ENCODE results near the gene LEP. TPM values are rescaled to one million over a fixed set of nuclear protein-coding genes. Genes with fewer than 3 reads are reported as not detected.

Gene LEP
- total RNA-seq, 1 experiment from 2014 or later, result not detected

DNA sequence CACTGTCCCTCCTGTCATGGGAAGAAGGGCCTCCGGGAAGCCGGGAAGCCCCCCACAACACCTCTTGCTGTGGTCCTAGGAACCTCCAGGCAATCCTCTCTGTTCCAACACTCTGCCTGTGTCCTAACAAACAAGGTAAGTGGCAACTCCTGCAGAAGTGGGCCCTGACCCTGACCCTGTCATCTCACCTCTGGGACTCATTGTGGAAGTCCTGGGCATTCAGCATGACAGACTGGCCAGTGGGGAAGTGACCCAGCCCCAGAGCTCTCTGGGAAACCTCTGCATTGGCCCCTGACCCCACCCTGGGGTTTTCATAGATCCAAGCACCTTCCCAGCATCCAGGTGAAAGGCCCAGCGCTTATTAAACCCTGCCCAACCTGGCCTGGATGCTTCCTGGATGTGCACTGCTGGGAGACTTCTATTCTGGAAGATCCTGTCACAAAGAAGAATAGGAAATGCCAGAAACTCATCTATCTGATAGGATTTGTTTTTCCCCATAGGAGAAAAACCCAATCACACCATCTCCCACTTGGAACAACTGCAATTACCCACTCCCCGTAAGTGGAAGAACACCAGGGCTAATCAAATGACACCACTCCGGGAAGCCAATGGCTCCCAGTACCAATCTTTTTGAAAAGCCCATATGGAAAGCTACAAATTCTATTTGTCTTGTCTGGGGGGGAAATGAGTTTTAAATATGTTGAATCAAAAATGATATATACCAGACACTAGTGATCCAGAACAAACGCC is 24.3 kb downstream of the LEP start:
- Histone ChIP-seq H2BK5ac (ENCODE audit: insufficient read length, low read length) (no peak overlapping the region), H3K4ac (ENCODE audit: low read depth, low read length) (no peak overlapping the region), H4K20me1 (ENCODE audit: control insufficient read depth, insufficient read depth, insufficient read length) (no peaks in the 10 kb centered on the region), H3K18ac (ENCODE audit: insufficient read length, low read depth, low read length) (no peak overlapping the region), H3K79me1 (ENCODE audit: insufficient read depth, low read depth, low read length, poor library complexity, severe bottlenecking) (no peaks in the 10 kb centered on the region), H3K14ac (ENCODE audit: insufficient read depth, low read length) (no peak overlapping the region), H3K27me3 (ENCODE audit: insufficient read depth, low read length) (no peaks in the 10 kb centered on the region), H3T11ph (ENCODE audit: low read length) (no peak overlapping the region), H3K56ac (ENCODE audit: insufficient read length, low read depth, low read length) (no peak overlapping the region), H2AFZ (ENCODE audit: low read length) (no peak overlapping the region), H3K23me2 (ENCODE audit: insufficient read length, low read depth, low read length, poor library complexity, severe bottlenecking) (no peaks in the 10 kb centered on the region), H3K4me1 (ENCODE audit: insufficient read depth, low read length) (peaks cover 6% of the 10 kb centered on the region; the same call in 1 of the 2 replicates), H2BK12ac (ENCODE audit: insufficient read length, low read depth, low read length) (no peak overlapping the region), H3K27ac (ENCODE audit: insufficient read length, low read depth, low read length) (no peak overlapping the region), H3K9me3 (ENCODE audit: control insufficient read depth, low read depth, low read length) (no peaks in the 10 kb centered on the region), H4K91ac (ENCODE audit: insufficient read length, low read depth, low read length) (no peak overlapping the region), H3K23ac (ENCODE audit: insufficient read length, low read depth, low read length) (no peak overlapping the region), H2BK120ac (ENCODE audit: low read depth, low read length, poor library complexity, severe bottlenecking) (no peak overlapping the region), H3K9ac (ENCODE audit: extremely low read depth, insufficient read length, low read length) (no peak overlapping the region), H3K4me2 (ENCODE audit: insufficient read depth, insufficient read length, low read length) (no peak overlapping the region), H2AK5ac (ENCODE audit: insufficient read length, low read length) (no peak overlapping the region), H4K5ac (ENCODE audit: insufficient read length, low read depth, low read length) (no peak overlapping the region), H4K8ac (replicated peaks; ENCODE audit: insufficient read length, low read depth, low read length) (no peak overlapping the region), H2BK20ac (ENCODE audit: low read depth, low read length, poor library complexity, severe bottlenecking) (no peak overlapping the region), H3K79me2 (ENCODE audit: insufficient read depth, low read length) (no peaks in the 10 kb centered on the region), H2BK15ac (ENCODE audit: low read depth, low read length) (no peak overlapping the region)
- H3K9me3 Mint-ChIP-seq, result no peaks in the 10 kb centered on the region; a peak in 1 of 5 replicates
- H3K27me3 Mint-ChIP-seq (ENCODE audit: low read depth), result peaks cover 4% of the 10 kb centered on the region
- no peak overlapping the region; a peak in 1 of 5 replicates for H3K4me3 Mint-ChIP-seq
- TF ChIP-seq, protein P1, sequence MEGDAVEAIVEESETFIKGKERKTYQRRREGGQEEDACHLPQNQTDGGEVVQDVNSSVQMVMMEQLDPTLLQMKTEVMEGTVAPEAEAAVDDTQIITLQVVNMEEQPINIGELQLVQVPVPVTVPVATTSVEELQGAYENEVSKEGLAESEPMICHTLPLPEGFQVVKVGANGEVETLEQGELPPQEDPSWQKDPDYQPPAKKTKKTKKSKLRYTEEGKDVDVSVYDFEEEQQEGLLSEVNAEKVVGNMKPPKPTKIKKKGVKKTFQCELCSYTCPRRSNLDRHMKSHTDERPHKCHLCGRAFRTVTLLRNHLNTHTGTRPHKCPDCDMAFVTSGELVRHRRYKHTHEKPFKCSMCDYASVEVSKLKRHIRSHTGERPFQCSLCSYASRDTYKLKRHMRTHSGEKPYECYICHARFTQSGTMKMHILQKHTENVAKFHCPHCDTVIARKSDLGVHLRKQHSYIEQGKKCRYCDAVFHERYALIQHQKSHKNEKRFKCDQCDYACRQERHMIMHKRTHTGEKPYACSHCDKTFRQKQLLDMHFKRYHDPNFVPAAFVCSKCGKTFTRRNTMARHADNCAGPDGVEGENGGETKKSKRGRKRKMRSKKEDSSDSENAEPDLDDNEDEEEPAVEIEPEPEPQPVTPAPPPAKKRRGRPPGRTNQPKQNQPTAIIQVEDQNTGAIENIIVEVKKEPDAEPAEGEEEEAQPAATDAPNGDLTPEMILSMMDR (conservative IDR thresholded peaks at IDR 0.05), result no peak
- H3K27ac Mint-ChIP-seq, result no peak overlapping the region
- no CpG with 5 or more reads among the region's 6 CpGs for WGBS (ENCODE audit: extremely low coverage, insufficient read length, low lambda C conversion rate)
- peaks cover 0 to 4% (median 3%) of the 10 kb centered on the region in 3 experiments; a peak in 2 of 7 replicates for H3K36me3 Mint-ChIP-seq (ENCODE audit: insufficient read depth in 1 of 3, low read depth in 3 of 3)
- peaks cover 47 to 62% of the 10 kb centered on the region in 2 experiments for H3K4me1 Mint-ChIP-seq
- no peak for DNase-seq

All from H9 (cell line).